Retinal pigment epithelial cell (primary cell): Measurements from ENCODE around the gene LRRC28.

Source experiments
- DNase-seq: peaks from one replicate; pipeline ENCODE4 v3.0.0-alpha.2; 2010; ENCODE audit warnings: low read depth
- H3K4me3 ChIP-seq: 2 replicates; pipeline ENCODE4 v1.5.1; 2011; ENCODE audit warnings: mild to moderate bottlenecking, low read length, control low read depth, moderate library complexity
- TF ChIP-seq, protein P1 (sequence below): conservative IDR thresholded peaks from 2 replicates; pipeline ENCODE4 v1.5.1; 2011; ENCODE audit warnings: low read depth, low read length, control low read depth, inconsistent platforms

Gene LRRC28

DNA sequence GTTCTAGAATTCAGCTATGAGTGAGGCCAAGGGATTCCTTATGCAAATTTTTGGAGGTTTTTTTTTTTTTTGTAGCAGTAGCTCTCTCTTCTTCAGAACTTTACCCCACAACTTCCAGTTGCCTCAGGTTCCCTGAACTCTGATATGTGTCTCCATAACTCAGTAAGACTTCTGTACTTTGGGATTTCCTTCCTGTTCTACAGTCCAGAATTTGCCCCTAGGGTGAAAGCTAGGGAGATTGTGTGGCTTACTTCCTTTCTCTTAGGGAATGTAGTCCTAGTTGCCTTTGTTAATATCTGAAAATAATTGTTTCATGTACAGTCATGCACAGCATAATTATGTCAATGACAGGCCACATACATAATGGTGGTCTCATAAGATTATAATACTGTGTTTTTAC lies 30.8 kb downstream of the LRRC28 start:
- H3K4me3 ChIP-seq = no peak overlapping the region
- no peak for DNase-seq
- TF ChIP-seq, protein P1, sequence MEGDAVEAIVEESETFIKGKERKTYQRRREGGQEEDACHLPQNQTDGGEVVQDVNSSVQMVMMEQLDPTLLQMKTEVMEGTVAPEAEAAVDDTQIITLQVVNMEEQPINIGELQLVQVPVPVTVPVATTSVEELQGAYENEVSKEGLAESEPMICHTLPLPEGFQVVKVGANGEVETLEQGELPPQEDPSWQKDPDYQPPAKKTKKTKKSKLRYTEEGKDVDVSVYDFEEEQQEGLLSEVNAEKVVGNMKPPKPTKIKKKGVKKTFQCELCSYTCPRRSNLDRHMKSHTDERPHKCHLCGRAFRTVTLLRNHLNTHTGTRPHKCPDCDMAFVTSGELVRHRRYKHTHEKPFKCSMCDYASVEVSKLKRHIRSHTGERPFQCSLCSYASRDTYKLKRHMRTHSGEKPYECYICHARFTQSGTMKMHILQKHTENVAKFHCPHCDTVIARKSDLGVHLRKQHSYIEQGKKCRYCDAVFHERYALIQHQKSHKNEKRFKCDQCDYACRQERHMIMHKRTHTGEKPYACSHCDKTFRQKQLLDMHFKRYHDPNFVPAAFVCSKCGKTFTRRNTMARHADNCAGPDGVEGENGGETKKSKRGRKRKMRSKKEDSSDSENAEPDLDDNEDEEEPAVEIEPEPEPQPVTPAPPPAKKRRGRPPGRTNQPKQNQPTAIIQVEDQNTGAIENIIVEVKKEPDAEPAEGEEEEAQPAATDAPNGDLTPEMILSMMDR = no peak

DNA sequence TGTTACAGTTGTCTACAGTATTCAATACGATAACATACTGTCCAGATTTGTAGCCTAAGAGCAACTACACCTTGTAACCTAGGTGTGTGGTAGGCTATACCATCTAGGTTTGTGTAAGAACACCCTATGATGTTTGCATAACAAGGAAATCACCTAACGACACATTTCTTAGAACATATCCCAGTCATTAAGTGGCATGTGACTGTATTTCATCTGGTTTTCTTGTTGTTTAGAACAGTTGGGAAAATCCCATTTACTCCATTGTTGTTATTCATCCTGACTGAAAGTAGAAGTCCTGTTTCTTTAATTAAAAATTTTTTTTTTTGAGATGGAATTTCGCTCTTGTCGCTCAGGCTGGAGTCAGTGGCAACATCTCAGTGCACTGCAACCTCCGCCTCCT lies 31.3 kb downstream of the LRRC28 start:
- TF ChIP-seq, protein P1 = no peak
- DNase-seq = no peak
- H3K4me3 ChIP-seq = no peak overlapping the region

- TF ChIP-seq, protein P1 = no peak
- no peak for DNase-seq
- H3K4me3 ChIP-seq = no peak overlapping the region
Observed at GRCh38 chr15:99283717-99284116, 32.4 kb downstream of the LRRC28 start.

DNA sequence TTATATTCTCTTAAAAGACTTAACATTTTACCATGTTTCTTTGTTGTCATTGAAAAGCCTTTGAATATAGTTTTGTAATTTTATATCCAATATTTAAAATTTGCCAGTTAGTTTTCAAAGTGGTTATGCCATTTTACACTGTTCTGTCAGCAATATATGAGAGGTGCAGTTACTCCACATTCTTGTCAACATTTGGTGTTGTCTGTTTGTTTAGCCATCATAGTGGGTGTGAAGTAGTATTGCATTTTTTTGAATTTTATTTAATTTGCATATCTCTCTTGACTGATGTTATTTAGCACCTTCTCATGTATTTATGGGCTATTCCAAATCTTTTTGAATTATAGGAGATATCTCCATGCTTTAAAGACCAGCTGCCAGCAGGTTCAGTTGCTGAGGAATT lies 40.4 kb downstream of the LRRC28 start:
- DNase-seq = no peak
- no peak overlapping the region for H3K4me3 ChIP-seq
- TF ChIP-seq, protein P1 = no peak

DNA sequence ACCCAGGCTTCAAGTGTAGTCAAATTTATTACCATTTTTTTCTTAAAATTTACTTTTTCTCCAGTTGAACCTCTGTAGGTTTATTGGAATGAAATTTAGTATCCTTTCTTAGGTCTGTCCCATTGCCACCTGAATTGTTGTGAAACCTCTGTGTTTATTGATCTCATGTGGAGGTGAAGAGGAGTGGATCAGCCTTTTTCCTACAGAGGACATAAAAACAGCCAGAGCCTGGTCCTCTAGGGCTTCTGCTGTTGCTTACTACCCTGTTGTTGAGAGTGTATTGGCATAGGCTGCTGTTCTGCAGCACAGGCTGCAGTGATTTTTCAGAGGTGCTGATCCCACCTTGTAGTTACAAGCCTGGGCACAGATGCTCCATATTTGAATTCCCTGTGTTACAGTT lies 44.6 kb downstream of the LRRC28 start:
- DNase-seq = no peak
- H3K4me3 ChIP-seq = no peak overlapping the region
- TF ChIP-seq, protein P1 = no peak

GRCh38 chr15:99296386-99296785 lies 45.1 kb downstream of the LRRC28 start:
- DNase-seq = no peak
- no peak overlapping the region for H3K4me3 ChIP-seq
- TF ChIP-seq, protein P1 = no peak

GRCh38 chr15:99303907-99304306 lies 52.6 kb downstream of the LRRC28 start:
- H3K4me3 ChIP-seq = no peak overlapping the region

More at GRCh38 chr15:99303907-99304306, 52.6 kb downstream of the LRRC28 start:
- TF ChIP-seq, protein P1 = no peak
- no peak for DNase-seq
